ENCODE measurements around the gene ATR.
A peak's percentile ranks its signal among the peaks of the same experiment; 100 is the strongest.
"Not testable (repeated sequence)": the region's sequence is repeated elsewhere in the genome, so short reads cannot be mapped to it uniquely, and the experiment has no call there.

The ATR gene

DNA sequence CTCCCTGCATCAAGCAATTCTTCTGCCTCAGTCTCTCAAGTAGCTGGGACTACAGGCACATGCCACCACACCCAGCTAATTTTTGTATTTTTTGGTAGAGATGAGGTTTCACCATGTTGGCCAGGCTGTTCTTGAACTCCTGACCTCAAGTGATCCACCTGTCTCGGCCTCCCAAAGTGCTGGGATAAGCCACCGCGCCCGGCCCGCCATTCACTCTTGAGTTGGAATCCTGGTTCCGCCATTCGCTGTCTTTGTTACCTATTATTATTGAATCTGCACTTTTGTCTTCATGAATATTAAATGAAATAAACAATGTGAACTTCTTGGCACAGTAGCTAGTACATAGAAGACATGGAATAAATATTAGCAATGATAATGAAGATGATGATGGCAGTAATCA, 13.7 kb upstream of the ATR start:
- DNase-seq: not testable (repeated sequence)

DNA sequence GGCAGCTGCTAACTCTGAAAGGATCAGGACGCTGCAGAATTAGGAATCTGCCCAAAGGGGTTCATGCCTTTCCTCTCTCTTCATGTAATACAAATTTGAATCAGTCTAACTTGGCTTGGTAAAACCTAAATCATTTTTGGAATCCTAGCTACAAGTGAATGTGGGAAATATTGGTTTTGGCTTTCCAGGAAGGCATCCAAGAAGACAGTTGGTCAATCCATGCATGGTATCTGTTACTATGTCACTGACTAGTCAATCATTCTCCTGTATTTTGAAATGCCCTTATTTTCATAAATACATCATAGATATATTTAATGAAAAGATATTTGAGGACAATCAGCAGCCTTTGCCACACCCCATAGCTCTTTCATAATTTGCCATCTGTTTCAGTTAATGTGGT, 10.2 kb upstream of the ATR start:
- no peak for DNase-seq

DNA sequence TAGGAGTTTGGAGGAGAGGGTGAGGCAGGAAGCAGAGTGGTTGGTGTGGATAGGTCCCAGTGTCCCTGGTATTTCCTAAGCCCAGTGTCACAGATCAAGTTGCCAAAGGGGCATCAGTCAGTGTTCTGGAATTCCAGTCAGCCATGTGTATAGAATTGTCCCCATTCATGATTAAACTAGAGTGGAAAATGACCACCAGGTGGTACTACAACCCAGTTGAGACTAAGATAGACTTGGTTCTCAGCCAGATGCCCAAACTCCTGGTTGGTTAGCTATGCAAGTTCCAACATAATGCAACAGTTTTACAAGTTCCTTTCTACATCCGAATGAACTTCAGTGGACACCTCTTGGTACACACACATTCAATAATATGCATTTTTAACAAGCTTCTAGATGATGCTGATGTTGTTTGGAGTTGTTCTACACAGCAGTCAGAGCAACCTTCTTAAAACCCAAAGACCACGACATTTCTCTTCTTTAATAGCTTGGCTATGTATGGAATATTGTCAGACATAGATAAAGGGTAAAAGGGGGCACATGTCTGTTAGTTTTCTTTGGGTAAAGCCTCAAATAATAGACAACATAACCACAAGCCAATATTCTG, 8.4 kb upstream of the ATR start:
- DNase-seq: peak; percentile 63

DNA sequence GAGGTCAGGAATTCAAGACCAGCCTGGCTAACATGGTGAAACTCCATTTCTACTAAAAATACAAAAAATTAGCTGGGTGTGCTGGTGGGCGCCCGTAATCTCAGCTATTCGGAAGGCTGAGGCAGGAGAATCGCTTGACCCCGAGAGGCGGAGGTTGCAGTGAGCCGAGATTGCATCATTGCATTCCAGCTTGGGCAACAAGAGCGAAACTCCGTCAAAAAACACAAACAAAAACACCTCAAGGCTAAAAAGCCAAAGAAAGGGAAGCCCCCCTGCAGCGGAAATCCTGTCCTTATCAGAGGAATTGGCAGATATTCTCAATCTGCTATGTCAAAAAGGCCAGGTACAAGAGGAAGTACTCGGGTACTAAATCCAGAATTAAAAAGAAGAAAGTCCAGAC, 2.5 kb upstream of the ATR start:
- not testable (repeated sequence) for DNase-seq

DNA sequence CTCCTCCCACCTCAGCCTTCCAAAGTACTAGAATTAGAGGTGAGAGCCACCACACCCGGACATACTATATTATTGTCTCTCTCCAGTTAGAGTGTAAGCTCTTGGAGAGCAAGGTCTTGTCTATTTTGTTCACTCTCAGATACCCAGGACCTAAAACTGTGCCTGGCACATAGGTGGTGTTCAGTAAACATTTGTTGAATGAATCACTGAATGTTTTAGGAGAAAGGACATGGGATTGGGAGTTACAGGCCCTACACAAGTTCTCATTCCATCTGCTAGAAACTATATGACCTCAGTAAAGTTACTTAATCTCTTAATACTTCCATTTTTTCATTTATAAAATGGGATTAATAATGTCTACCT, 1.5 kb upstream of the ATR start:
- no peak for DNase-seq

DNA sequence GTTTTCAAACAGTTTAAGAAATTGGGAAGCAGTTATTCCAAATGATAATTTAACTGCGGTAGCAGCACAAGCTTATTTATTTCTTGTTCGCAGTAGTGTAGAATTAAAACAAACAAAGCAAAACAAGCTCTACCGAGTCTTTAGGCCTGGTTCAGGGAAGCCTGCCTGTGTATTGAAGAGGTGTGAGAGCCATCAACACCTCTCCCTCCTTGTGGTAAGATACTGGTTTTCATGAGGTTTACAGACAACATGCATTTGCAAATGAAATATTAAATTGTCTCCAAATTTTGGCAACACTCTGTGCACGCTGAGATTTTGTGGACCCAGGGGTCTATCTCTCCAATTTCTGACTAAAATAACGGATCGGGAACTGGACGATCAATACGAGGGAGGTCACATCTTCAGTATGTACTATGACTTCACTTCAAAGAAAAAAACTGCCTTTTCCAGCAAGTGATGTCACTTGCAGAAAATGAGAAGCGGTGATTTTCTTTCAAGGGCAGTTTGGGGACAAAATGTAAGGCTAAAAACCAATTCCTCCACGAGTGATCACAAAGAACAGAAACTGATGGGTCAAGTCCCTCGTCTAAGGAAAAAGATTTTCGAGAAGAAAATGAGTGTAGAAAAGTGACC, 721 bp downstream of the ATR start:
- no peak for DNase-seq

DNA sequence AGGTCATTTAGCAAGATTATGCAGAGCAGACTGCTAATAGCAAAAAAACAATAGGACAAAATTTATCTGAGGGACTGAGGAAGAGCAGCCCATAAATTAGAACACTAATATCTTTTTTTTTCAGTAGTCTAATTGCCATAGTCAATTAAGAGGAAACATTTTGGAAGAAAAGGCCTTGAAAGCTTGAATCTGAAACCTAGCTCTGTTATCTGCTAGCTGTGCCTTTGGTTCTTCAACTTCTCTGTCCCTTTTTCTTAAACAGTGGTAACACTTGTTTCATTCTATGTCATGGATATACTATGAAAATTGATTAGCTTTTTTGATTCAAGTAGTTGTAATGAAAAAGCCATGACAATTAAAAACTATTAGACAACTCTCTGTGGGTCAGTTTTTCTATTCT, 1.7 kb downstream of the ATR start:
- no peak for DNase-seq

DNA sequence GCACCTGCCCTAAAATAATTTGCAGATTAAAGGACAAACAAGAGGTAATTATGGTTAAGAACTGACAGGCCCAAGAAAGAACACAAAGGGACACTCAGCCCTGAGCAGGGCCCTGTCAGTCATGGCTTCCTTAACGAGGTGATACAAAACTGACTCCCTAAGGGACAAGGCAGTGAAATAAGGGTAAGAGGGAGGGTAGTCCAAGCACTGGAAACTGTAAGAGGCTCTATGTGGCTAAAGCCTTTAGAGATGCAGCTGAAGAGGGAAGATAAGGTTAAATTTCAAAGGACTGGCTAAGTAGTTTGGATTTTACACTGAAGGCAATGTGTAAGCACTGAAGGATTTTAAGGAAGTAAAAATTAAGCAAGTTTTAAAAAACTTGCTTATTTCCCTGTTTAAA, 3.9 kb downstream of the ATR start:
- DNase-seq: peak; percentile 74

DNA sequence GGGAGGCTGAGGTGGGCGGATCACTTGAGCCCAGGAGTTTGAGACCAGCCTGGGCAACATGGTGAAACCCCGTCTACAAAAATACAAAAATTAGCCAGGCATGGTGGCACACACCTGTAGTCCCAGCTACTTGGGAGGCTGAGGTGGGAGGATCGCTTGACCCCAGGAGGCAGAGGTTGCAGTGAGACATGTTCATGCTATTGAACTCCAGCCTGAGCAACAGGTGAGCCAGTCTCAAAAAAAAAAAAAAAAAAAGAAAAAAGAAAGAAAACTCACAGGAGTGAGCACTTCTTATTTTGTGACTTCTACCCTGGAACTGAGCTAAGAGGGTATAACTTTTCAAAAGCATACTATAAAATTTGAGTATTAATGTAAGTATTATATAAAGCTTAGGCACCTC, 4.3 kb downstream of the ATR start:
- not testable (repeated sequence) for DNase-seq

DNA sequence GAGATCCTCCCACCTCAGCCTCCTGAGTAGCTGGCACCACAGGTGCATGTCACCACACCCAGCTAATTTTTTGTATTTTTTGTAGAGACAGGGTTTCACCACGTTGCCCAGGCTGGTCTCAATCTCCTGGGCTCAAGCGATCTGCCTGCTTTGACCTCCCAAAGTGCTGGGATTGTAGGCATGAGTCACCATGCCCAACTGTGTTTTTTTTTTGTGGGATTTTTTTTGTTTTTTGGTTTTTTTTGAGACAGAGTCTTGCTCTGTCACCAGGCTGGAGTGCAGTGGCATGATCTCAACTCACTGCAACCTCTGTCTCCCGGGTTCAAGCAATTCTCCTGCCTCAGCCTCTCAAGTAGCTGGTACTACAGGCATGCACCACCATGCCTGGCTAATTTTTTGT, 9.1 kb downstream of the ATR start:
- DNase-seq: not testable (repeated sequence)

DNA sequence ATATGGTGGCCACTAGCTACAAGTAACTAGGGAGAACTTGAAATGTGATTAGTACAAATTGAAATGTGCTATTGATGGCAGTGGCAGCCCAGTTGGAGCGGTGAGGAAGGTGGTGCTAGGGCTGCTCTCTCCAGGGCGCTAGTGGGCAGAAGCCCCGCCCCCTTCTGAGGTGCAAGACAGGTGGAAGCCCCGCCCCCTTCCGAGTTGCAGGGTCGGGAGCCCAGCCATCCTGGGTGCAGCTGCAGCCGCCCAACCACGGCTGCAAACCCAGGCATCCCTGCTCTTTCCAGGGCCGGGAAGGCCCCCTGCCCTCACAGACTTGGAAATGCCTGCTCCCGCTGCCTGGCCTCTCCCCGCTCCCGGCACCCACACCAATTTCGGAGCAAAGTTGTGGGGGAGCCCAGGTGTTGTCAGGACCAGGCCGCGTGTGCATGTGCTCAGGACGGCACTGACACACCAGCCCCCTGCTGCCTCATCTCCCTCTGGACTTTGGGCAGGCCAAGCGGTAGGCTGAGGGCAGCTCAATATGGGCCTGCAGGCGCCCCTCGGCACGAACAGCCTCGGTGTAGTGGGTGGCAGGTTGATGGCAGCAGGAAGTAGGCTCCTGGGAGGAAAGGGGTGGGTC, 10.0 kb downstream of the ATR start:
- no peak for DNase-seq

DNA sequence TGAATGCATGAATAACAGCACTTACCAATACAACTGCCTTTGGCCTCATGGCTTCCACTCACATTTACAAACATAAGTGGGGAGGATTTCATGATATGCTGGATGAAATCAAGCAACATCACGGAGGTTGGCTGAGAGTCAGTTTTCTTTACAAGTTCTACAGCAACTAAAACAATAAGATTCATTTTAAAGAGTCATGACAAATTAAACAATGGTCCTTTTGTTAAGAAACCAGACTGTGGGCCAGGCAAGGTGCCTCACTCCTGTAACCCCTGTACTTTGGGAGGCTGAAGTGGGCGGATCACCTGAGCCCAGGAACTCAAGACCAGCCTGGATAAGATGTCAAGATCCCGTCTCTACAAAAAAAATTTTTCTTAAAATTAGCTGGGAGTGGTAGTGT, 12.4 kb downstream of the ATR start:
- no peak for DNase-seq

DNA sequence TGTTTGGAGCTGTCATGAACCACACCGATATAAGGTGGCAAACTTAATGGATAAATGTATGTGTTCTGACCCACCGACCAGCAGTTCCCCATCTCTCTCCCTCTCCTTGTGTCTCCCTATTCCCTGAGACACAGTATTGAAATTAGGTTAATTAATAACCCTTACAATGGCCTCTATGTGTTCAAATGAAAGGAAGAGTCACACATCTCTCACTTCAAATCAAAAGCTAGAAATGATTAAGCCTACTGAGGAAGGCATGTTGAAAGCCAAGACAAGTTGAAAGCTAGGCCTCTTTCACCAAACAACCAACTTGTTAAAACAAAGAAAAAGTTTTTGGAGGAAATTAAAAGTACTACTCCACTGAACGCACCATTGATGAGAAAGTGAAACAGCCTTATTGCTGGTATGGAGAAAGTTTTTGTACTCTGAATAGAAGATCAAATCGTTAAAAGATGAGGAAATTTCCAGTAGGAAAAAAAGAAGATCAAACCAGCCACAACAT, 15.0 kb downstream of the ATR start:
- no peak for DNase-seq

DNA sequence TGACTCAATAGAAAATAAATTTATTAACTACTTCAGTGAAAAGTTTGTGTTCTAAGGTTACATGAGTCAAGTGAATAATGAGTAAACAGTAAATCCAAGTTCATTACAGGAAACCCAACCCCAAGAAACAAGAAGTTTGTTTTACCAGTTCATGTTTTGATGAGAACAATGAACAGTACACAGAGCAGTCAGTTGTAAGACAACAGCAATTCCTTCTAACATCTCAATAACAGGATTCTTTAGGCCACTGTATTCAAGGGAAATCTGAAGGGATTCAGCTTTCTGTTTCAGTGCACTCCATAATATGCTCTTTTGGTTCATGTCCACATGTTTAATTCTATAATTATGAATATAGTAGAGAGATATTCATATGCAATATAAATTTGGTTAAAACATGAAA, 18.4 kb downstream of the ATR start:
- DNase-seq: no peak

DNA sequence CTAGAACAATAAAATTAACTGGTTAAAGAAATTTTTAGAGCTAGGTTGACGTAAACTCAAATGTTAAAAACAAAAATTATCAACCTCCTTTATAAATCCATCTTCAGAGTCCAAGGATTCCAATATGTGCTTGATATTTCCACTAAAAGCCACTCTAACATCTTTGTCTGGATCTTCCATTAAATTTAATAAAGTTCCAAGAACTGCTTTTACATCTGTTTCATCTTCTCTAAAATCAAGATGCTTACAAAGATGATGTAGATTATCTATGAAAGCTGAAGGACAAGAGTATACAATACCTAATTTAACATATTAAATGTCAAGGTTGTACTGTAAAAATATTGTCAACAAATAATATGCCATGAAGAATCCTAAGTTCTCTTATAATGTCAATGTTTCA, 24.8 kb downstream of the ATR start:
- no peak for DNase-seq

DNA sequence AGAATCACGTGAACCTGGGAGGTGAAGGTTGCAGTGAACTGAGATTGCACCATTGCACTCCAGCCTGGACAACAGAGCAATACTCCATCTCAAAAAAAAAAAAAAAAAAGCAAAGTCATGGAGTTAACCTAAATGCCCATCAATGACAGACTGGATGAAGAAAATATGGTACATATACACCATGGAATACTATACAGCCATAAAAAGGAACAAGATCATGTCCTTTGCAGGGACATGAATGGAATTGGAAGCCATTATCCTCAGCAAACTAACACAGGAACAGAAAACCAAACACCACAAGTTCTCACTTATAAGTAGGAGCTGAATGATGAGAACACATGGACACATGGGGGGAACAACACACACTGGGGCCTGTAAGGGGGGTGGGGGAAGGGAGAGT, 26.0 kb downstream of the ATR start:
- not testable (repeated sequence) for DNase-seq

DNA sequence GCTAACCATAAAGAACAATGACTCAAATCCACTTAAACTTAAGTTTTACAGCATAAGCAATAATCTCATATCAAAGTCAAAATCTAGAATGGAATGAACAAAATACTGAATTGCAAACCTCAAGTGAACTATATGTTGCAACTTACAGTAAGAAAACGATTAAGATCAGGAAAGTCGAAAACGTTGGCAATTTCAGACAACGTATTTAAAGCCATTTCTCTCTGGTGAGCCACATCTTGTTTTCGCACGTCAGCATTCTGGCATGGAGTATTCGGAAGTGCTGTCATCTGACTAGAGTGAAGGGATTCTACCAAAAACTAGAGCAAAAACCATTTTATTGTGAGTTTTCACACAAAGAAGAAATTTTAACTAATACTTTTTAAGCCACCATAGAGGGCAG, 28.5 kb downstream of the ATR start:
- no peak for DNase-seq

DNA sequence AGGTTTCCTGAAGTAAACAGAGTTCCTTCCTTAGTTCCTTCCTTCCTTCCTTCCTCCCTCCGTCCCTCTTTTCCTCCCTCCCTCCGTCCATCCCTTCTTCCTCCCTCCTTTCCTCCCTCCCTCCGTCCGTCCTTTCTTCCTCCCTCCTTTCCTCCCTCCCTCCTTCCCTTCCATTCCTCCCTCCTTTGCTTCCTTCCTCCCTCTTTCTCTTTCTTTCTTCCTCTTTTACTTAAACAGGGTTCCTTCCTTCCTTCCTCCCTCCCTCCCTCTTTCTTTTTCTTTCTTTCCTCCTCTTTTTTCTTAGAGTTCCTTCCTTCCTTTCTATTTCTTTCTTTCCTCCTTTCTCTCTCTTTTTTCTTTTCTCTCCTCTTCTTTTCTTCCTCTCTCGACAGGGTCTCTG, 35.2 kb downstream of the ATR start:
- DNase-seq: no peak

DNA sequence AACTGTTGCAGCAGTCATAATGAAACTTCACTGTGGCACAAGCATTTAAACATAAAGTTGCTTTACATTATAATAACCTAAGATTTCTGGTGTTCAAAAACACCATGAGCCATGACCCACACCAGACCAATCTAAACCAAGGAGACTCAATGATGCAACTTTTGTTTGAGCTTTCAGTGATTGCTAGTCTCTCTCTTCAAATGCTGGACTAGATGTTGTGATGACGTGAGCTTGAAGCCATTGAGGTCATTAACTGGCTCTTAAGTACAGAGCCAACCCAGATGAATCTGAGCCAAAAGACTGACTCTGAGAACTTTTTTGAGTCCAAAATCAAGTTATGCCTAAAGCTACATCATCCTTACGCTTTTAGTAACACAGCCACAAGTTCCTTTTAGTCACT, 36.5 kb downstream of the ATR start:
- no peak for DNase-seq

DNA sequence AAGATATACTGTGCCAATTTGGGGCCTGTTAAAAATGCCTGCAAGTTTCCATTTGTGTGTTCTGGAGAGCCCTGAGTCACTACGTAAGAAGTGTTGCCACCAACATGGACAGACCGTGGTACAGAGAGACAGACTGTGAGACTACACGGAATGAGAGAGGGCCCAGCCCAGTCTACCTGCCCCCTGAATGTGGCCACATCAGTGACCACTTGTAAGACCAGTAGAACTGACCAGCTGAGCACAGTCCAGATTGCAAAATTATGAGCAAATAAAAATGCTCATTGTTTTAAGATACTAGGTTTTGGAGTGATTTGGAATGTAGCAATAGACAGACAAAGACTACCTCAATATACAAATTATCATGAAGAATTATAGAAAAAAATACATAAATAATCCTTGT, 42.0 kb downstream of the ATR start:
- no peak for DNase-seq

DNA sequence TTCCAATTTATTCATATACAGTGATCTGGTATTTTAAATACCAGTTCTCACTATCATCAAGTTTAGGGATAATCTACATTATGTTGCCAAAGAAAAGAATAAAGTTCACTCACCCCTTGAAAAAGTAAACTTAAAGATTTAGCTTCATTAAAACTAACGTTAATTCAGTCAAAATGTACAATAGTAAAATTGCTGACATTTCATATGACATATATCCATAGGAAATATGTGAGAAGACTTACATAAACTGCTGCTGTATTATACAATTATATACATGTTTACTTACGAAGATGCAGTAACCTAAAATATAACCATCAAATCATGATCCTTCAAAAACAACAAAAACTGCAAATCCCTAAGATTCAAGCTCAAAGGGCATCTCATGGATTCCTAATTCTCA, 44.0 kb downstream of the ATR start:
- no peak for DNase-seq

DNA sequence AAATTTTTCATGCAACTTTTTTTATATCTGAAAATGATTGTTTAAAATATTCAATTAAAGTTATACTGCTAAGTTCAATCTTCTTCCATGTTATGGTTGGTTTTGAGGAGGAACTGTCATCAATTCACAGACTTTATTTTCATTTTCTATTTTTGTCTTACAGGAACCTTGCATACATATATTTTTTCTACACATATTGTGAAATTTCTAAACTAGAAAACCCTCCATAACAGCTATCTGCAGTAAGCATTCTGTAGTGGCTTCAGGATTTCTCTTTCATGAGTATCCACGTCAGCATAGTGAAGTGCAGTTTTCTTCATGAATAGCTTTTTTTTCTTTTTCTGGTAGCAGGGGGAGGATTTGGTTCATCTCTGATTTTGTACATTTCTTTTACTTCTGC, 48.2 kb downstream of the ATR start:
- DNase-seq: no peak

DNA sequence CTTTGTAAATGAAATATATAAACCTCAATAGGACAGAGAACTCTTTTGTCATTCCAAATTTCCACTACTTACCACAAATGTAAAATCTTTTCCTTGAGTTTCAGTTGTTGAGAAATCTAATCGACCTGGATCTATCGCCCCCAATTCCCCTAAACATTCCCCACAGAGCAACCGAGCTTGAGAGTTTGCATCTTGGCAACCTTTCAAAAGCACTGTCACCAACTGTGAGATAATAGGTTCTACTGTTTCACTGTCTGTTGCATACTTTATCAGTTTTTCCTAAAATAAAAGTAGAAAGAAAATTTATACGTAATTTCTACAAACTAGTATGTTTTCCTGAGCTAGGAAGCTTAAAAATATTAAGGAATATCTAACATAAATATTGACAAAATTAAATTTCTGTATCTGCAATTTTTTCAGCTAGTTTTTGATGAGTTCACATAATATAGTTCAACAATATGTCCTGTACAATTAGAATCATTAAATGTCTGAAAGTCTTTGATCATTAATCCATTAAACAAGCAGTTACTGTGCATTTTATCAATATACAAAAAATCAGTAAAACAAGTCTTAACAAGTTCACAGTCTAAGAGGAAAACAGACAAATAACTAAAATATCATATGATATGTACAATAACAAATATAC, 54.5 kb downstream of the ATR start:
- no peak for DNase-seq

DNA sequence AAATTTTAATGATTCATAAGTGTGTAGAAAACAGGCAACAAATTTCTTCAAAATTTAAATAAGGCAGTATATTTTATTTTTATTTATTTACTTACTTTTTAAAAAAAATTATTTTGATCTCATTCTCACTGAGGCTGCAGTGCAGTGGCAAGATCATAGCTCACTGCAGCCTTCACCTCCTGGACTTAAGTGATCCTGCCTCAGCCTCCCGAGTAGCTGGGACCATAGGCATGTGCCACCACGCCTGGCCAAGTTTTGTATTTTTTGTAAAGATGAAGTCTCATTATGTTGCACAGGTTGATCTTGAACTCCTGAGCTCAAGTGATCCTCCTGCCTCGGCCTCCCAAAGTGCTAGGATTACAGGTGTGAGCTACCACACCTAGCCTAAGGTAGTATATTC, 69.5 kb downstream of the ATR start:
- no peak for DNase-seq

All from NCI-H1436 (cell line).